Epithelial cell of prostate (primary cell): ENCODE data around the gene IL17B.

Source experiments
- DNase-seq: peaks from one replicate; pipeline ENCODE4 v3.0.0-alpha.2; 2011; ENCODE audit warnings: low read depth, low spot score
- H3K27ac ChIP-seq: fragments of 450-650 bp; 2 replicates; pipeline ENCODE4 v1.5.1; 2017; ENCODE audit warnings: mild to moderate bottlenecking

IL17B gene

GRCh38 chr5:149381261-149381985 lies 2.3 kb upstream of the IL17B start:
- H3K27ac ChIP-seq: no peak overlapping the region
- DNase-seq: no peak

- no peak for DNase-seq
These were observed 1.5 kb upstream of the IL17B start for GRCh38 chr5:149380466-149381121.

GRCh38 chr5:149379818-149380374 lies 804 bp upstream of the IL17B start:
- DNase-seq: no peak

More at GRCh38 chr5:149380466-149381121, 1.5 kb upstream of the IL17B start:
- no peak overlapping the region for H3K27ac ChIP-seq

GRCh38 chr5:149378241-149378820 lies 761 bp downstream of the IL17B start:
- no peak overlapping the region for H3K27ac ChIP-seq
- DNase-seq: no peak

More at GRCh38 chr5:149379818-149380374, 804 bp upstream of the IL17B start:
- H3K27ac ChIP-seq: no peak overlapping the region

GRCh38 chr5:149376711-149377447 lies 2.2 kb downstream of the IL17B start:
- DNase-seq: no peak

GRCh38 chr5:149376104-149376503 lies 3.0 kb downstream of the IL17B start:
- no peak for DNase-seq

More at GRCh38 chr5:149376711-149377447, 2.2 kb downstream of the IL17B start:
- no peak overlapping the region for H3K27ac ChIP-seq

GRCh38 chr5:149375434-149375833 lies 3.7 kb downstream of the IL17B start:
- DNase-seq: no peak
- no peak overlapping the region for H3K27ac ChIP-seq

More at GRCh38 chr5:149376104-149376503, 3.0 kb downstream of the IL17B start:
- H3K27ac ChIP-seq: no peak overlapping the region

GRCh38 chr5:149374801-149375200 lies 4.3 kb downstream of the IL17B start:
- no peak for DNase-seq
- no peak overlapping the region for H3K27ac ChIP-seq

GRCh38 chr5:149374303-149374702 lies 4.8 kb downstream of the IL17B start:
- H3K27ac ChIP-seq: no peak overlapping the region
- no peak for DNase-seq

GRCh38 chr5:149372932-149373331 lies 6.2 kb downstream of the IL17B start:
- no peak for DNase-seq
- H3K27ac ChIP-seq: no peak overlapping the region

- no peak overlapping the region for H3K27ac ChIP-seq
- no peak for DNase-seq
These were observed 6.9 kb downstream of the IL17B start for GRCh38 chr5:149372076-149372795.

GRCh38 chr5:149371296-149371962 lies 7.7 kb downstream of the IL17B start:
- no peak overlapping the region for H3K27ac ChIP-seq
- no peak for DNase-seq

GRCh38 chr5:149370878-149371277 lies 8.2 kb downstream of the IL17B start:
- no peak for DNase-seq
- no peak overlapping the region for H3K27ac ChIP-seq

- H3K27ac ChIP-seq: no peak overlapping the region
These were observed 11.0 kb downstream of the IL17B start for GRCh38 chr5:149367972-149368645.

GRCh38 chr5:149367249-149367971 lies 11.7 kb downstream of the IL17B start:
- H3K27ac ChIP-seq: no peak overlapping the region
- DNase-seq: no peak

More at GRCh38 chr5:149367972-149368645, 11.0 kb downstream of the IL17B start:
- no peak for DNase-seq

GRCh38 chr5:149366169-149366729 lies 12.8 kb downstream of the IL17B start:
- no peak for DNase-seq
- peak overlapping the region; percentile 31 for H3K27ac ChIP-seq

- DNase-seq: no peak
- peak overlapping the region; percentile 31 for H3K27ac ChIP-seq
These were observed 13.7 kb downstream of the IL17B start for GRCh38 chr5:149365418-149365817.

GRCh38 chr5:149364719-149365118 lies 14.4 kb downstream of the IL17B start:
- H3K27ac ChIP-seq: peak overlapping the region; percentile 31
- no peak for DNase-seq
